Adipocyte (in vitro differentiated cells): ENCODE measurements around the gene OSBPL2.

Source experiments
- DNase-seq: peaks from one replicate; pipeline ENCODE4 v3.0.0-alpha.2; 2015; ENCODE audit warnings: low read depth
- H3K27me3 ChIP-seq: replicated peaks from 2 replicates; pipeline ENCODE4 v1.7.0; 2013; ENCODE audit warnings: mild to moderate bottlenecking, low read length, moderate library complexity; ENCODE audit not compliant: control insufficient read depth, insufficient read depth
- H3K36me3 ChIP-seq: 2 replicates; pipeline ENCODE4 v1.7.0; 2013; ENCODE audit warnings: low read length, mild to moderate bottlenecking, moderate library complexity; ENCODE audit not compliant: control insufficient read depth, insufficient read depth, severe bottlenecking
- H3K4me1 ChIP-seq: 2 replicates; pipeline ENCODE4 v1.7.0; 2013; ENCODE audit warnings: mild to moderate bottlenecking, low read length, moderate library complexity; ENCODE audit not compliant: control insufficient read depth, insufficient read depth
- H3K4me3 ChIP-seq: 2 replicates; pipeline ENCODE4 v1.7.0; 2013; ENCODE audit warnings: mild to moderate bottlenecking, low read length, moderate library complexity
- H3K9ac ChIP-seq: 2 replicates; pipeline ENCODE4 v1.7.0; 2013; ENCODE audit warnings: mild to moderate bottlenecking, low read length, moderate library complexity
- H3K9me3 ChIP-seq: 2 replicates; pipeline ENCODE4 v1.7.0; 2013; ENCODE audit warnings: mild to moderate bottlenecking, low read length, moderate library complexity; ENCODE audit not compliant: control insufficient read depth

The OSBPL2 gene

GRCh38 chr20:62208795-62209755, 29.2 kb upstream of the OSBPL2 start:
- no peak for DNase-seq
- no peak overlapping the region for H3K9ac ChIP-seq
- H3K4me1 ChIP-seq: peaks cover 12% of the 10 kb centered on the region
- no peak overlapping the region for H3K4me3 ChIP-seq
- no peaks in the 10 kb centered on the region for H3K36me3 ChIP-seq
- peaks cover 43% of the 10 kb centered on the region for H3K27me3 ChIP-seq
- H3K9me3 ChIP-seq: no peaks in the 10 kb centered on the region

- no peak overlapping the region for H3K4me3 ChIP-seq
- H3K9me3 ChIP-seq: no peaks in the 10 kb centered on the region
- no peak overlapping the region for H3K9ac ChIP-seq
- peaks cover 52% of the 10 kb centered on the region for H3K27me3 ChIP-seq
- H3K4me1 ChIP-seq: peaks cover 12% of the 10 kb centered on the region
- H3K36me3 ChIP-seq: no peaks in the 10 kb centered on the region
- no peak for DNase-seq
These were observed 28.3 kb upstream of the OSBPL2 start for GRCh38 chr20:62209850-62210495.

GRCh38 chr20:62210496-62210855, 27.8 kb upstream of the OSBPL2 start:
- no peaks in the 10 kb centered on the region for H3K9me3 ChIP-seq
- DNase-seq: no peak

GRCh38 chr20:62211216-62211615, 27.1 kb upstream of the OSBPL2 start:
- Histone ChIP-seq H3K9ac (no peak overlapping the region), H3K4me3 (no peak overlapping the region), H3K4me1 (peaks cover 12% of the 10 kb centered on the region), H3K27me3 (peaks cover 62% of the 10 kb centered on the region), H3K36me3 (no peaks in the 10 kb centered on the region), H3K9me3 (no peaks in the 10 kb centered on the region)
- no peak for DNase-seq

More at GRCh38 chr20:62210496-62210855, 27.8 kb upstream of the OSBPL2 start:
- H3K36me3 ChIP-seq: no peaks in the 10 kb centered on the region
- H3K4me3 ChIP-seq: no peak overlapping the region
- no peak overlapping the region for H3K9ac ChIP-seq
- peaks cover 57% of the 10 kb centered on the region for H3K27me3 ChIP-seq
- peaks cover 12% of the 10 kb centered on the region for H3K4me1 ChIP-seq

GRCh38 chr20:62211769-62212288, 26.5 kb upstream of the OSBPL2 start:
- no peaks in the 10 kb centered on the region for H3K36me3 ChIP-seq
- no peaks in the 10 kb centered on the region for H3K9me3 ChIP-seq
- H3K9ac ChIP-seq: no peak overlapping the region
- H3K4me1 ChIP-seq: peaks cover 12% of the 10 kb centered on the region
- H3K4me3 ChIP-seq: no peak overlapping the region
- DNase-seq: no peak
- H3K27me3 ChIP-seq: peaks cover 66% of the 10 kb centered on the region

- Histone ChIP-seq H3K36me3 (no peaks in the 10 kb centered on the region), H3K4me3 (no peak overlapping the region), H3K4me1 (peaks cover 8% of the 10 kb centered on the region), H3K27me3 (peaks cover 71% of the 10 kb centered on the region), H3K9me3 (no peaks in the 10 kb centered on the region), H3K9ac (no peak overlapping the region)
- no peak for DNase-seq
These were observed 26.0 kb upstream of the OSBPL2 start for GRCh38 chr20:62212299-62212698.

- H3K4me1 ChIP-seq: no peaks in the 10 kb centered on the region
- no peaks in the 10 kb centered on the region for H3K9me3 ChIP-seq
- no peak overlapping the region for H3K9ac ChIP-seq
- peaks cover 82% of the 10 kb centered on the region for H3K27me3 ChIP-seq
- H3K4me3 ChIP-seq: no peak overlapping the region
- no peaks in the 10 kb centered on the region for H3K36me3 ChIP-seq
- DNase-seq: no peak
These were observed 24.3 kb upstream of the OSBPL2 start for GRCh38 chr20:62214067-62214466.

GRCh38 chr20:62215020-62215990, 23.0 kb upstream of the OSBPL2 start:
- no peak overlapping the region for H3K4me3 ChIP-seq
- no peaks in the 10 kb centered on the region for H3K9me3 ChIP-seq
- no peaks in the 10 kb centered on the region for H3K36me3 ChIP-seq
- peaks cover 70% of the 10 kb centered on the region for H3K27me3 ChIP-seq
- DNase-seq: no peak
- no peak overlapping the region for H3K9ac ChIP-seq
- no peaks in the 10 kb centered on the region for H3K4me1 ChIP-seq

- H3K36me3 ChIP-seq: no peaks in the 10 kb centered on the region
- H3K4me3 ChIP-seq: no peak overlapping the region
- H3K27me3 ChIP-seq: peaks cover 68% of the 10 kb centered on the region
- H3K4me1 ChIP-seq: no peaks in the 10 kb centered on the region
- no peaks in the 10 kb centered on the region for H3K9me3 ChIP-seq
- no peak overlapping the region for H3K9ac ChIP-seq
- no peak for DNase-seq
These were observed 22.2 kb upstream of the OSBPL2 start for GRCh38 chr20:62215991-62216635.
